HG02943 (cell line): Measurements from ENCODE around the gene BCL2.
"Not testable (repeated sequence)": the region's sequence is repeated elsewhere in the genome, so short reads cannot be mapped to it uniquely, and the experiment has no call there.

Experiments used
- ATAC-seq: cut with Tn5 transposase; IDR thresholded peaks from one replicate; pipeline ENCODE4 v1.9.1; 2021; ENCODE audit warnings: mild to moderate bottlenecking, low read depth, moderate library complexity; ENCODE audit not compliant: unreplicated experiment

BCL2 gene

DNA sequence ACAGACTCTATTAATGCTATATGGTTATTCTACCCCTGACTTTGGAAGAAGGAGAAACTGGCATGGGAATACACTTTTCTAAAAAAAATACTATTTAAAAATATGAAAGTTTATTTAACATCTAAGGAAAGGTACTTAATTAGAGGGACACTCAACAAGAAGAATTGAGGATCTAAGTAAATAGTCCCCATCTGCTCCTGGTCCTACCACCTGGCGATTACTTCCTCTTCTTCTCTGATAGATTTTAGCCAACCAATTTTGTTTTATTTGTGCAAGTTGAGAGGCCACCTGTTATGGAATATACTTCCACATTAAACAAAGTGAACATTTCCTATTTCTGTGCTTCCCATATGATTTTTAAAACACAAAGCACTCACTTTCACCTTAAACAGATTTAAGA lies 111.7 kb downstream of the BCL2 start:
- no peak for ATAC-seq

DNA sequence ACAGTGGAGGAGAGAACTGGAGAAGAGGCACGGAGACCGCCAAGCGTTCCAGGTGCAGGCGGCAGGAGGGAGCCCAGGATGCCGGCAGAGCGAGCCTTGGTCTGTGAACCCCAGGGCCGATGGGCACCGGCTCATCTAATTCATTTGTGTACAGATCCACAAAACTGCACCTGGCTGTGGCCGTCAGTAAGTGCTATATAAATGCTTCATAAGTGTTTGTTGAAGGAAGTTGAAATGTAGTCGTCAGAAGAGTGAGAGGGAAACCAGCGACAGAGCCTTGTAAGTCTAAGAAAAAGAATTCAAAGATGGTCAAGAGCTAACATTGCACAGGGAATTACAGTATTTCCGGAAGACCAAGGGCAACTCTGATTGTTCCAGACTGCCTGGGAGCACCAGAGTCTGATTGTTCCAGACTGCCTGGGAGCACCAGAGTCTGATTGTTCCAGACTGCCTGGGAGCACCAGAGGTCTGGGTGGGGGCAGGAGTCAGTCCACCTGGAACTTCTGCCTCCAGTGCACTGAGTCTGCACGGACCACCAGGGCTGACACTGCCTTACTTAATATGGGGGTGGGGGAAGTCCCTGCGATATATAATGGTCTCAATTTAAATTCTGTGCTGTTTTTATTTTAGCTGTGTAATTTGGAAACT lies 112.3 kb downstream of the BCL2 start:
- ATAC-seq, result no peak

GRCh38 chr18:63206433-63207142 lies 113.0 kb downstream of the BCL2 start:
- no peak for ATAC-seq

GRCh38 chr18:63205791-63206252 lies 113.7 kb downstream of the BCL2 start:
- ATAC-seq, result no peak

DNA sequence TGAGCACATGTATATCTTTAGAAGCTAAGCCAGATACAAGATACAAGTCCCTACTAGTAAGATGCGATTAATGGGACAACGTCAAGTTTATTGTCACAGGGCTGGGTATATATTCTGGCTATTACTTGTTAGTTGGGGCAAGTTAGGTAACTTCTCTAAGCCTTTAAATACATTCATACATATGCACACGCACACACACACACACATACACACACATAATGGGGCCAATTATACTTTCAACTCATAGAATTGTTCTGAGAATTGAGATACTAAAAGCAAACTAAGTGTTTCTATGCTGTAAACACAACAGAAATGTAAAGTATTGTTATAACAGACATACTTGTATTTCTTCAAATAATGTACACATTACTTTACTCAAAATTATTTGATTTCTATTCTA lies 116.1 kb downstream of the BCL2 start:
- ATAC-seq, result no peak

DNA sequence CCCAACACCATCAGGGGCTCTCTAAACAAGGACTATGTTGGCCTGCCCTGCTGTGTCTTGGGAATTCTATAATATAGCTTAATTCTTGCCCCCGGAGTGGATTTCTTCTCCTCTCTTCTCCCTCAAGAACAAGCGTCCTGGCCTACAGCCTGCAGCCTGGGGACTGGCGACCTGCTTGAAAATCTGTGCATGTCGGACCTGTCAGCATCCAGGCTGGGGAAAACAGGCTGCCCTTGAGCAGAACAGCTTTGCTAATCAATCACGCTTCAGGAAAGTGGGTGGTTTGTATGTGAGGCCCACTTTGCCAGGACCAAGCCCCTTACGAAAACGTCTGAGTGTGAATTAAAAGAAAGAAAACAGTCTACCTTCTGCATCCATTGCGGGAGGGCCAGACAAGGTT lies 116.7 kb downstream of the BCL2 start:
- ATAC-seq, result no peak

- not testable (repeated sequence) for ATAC-seq
These were observed 118.1 kb downstream of the BCL2 start for GRCh38 chr18:63201456-63201855.

DNA sequence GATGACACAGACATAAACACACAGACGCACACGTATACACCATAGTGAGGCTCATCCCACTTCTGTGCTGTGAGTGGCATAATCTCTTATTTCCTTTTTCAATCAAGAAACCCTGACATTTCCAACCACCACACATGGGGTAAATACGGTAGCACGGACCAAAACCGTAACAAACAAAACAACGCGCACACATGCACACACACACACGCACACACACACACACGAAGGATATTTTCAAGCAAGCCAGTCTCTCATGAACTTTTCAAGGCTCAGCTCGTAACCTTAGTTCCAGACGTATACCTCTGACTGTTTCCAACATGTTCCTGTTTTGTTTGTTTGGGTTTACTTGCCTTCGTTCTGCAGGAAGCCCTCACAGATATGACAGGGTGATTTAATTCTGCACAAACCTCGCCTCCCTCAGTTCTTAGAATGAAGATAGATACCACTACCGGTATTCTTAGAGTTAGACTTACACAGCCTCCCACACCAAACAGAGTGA lies 119.8 kb downstream of the BCL2 start:
- ATAC-seq, result no peak

- no peak for ATAC-seq
These were observed 120.5 kb downstream of the BCL2 start for GRCh38 chr18:63198868-63199742.

DNA sequence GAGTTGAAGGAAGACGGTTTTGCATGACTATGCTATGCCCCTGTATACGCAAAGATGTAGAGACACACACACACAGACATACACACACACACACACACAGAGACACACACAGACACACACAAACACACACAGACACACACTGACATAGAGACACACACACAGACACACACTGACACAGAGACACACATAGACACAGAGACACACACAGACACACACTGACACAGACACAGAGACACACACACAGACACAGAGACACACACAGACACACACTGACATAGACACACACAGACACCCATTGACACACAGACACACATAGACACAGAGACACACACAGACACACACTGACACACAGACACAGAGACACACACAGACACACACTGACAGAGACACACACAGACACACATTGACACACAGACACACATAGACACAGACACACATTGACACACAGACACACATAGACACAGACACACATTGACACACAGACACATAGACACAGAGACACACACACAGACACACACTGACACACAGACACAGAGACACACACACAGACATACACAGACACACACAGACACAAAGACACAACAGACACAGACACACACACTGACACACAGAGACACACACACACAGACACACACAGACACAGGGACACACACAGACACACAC lies 121.3 kb downstream of the BCL2 start:
- ATAC-seq, result no peak

- ATAC-seq, result no peak
These were observed 122.2 kb downstream of the BCL2 start for GRCh38 chr18:63197246-63197869.

GRCh38 chr18:63195326-63196159 lies 124.0 kb downstream of the BCL2 start:
- no peak for ATAC-seq

GRCh38 chr18:63192885-63193349 lies 126.7 kb downstream of the BCL2 start:
- no peak for ATAC-seq

- ATAC-seq, result no peak
These were observed 127.3 kb downstream of the BCL2 start for GRCh38 chr18:63192126-63192884.

GRCh38 chr18:63191413-63191812 lies 128.2 kb downstream of the BCL2 start:
- ATAC-seq, result no peak

GRCh38 chr18:63190838-63191237 lies 128.7 kb downstream of the BCL2 start:
- not testable (repeated sequence) for ATAC-seq

GRCh38 chr18:63189817-63190216 lies 129.8 kb downstream of the BCL2 start:
- ATAC-seq, result no peak

GRCh38 chr18:63189041-63189440 lies 130.5 kb downstream of the BCL2 start:
- no peak for ATAC-seq
